ENCODE results near the gene GNB1L. TPM values are rescaled to one million over a fixed set of nuclear protein-coding genes. Genes with fewer than 3 reads are reported as not detected.

The GNB1L gene
- total and polyA plus RNA-seq, 2 experiments from 2014 or later, result 14.3 to 16.5 TPM

- Histone ChIP-seq H3K4me3 (no peak overlapping the region), H3K27me3 (replicated peaks; ENCODE audit: insufficient read depth) (no peaks in the 10 kb centered on the region), H3K4me2 (ENCODE audit: unreplicated experiment) (no peak overlapping the region), H4K20me1 (ENCODE audit: insufficient read depth) (no peaks in the 10 kb centered on the region), H3K4me1 (ENCODE audit: insufficient read depth) (peaks cover 18% of the 10 kb centered on the region), H2AFZ (no peak overlapping the region), H3K79me2 (ENCODE audit: insufficient read depth) (0 out of 2 replicates have a peak, but pooled peaks cover 5% of the 10 kb centered on the region), H3K9ac (no peak overlapping the region), H3K36me3 (ENCODE audit: low read depth) (no peaks in the 10 kb centered on the region), H3K9me3 (ENCODE audit: low read depth) (no peaks in the 10 kb centered on the region), H3K9me2 (ENCODE audit: insufficient read depth) (no peaks in the 10 kb centered on the region), H3F3A (ENCODE audit: insufficient read depth) (no peaks in the 10 kb centered on the region), H3K27ac (no peak overlapping the region)
- TF ChIP-seq EZH2 (IDR thresholded peaks at IDR 0.05; ENCODE audit: insufficient read depth, poor library complexity, severe bottlenecking) (no peak), EZH2phosphoT487 (IDR thresholded peaks at IDR 0.05; ENCODE audit: insufficient read depth, low read depth) (no peak)
- 83 to 85% methylated on average over 11 to 12 of the region's 12 CpGs for WGBS, 2 experiments (ENCODE audit: low coverage in 1 of 2, low lambda C conversion rate in 2 of 2, missing lambda C conversion rate in 2 of 2)
- DNase-seq, result no peak
- in situ Hi-C loops (cut with MboI), result no loop called here
Measured at GRCh38 chr22:19875061-19875530, 20.4 kb upstream of the GNB1L start.

- WGBS, 2 experiments (ENCODE audit: low coverage in 1 of 2, low lambda C conversion rate in 2 of 2, missing lambda C conversion rate in 2 of 2), result 47 to 48% methylated on average over 22 to 27 of the region's 27 CpGs
- Histone ChIP-seq H3K4me3 (no peak overlapping the region), H3K4me1 (ENCODE audit: insufficient read depth) (peaks cover 12% of the 10 kb centered on the region), H3K9me3 (ENCODE audit: low read depth) (no peaks in the 10 kb centered on the region), H3K36me3 (ENCODE audit: low read depth) (no peaks in the 10 kb centered on the region), H3K9ac (no peak overlapping the region), H3F3A (ENCODE audit: insufficient read depth) (no peaks in the 10 kb centered on the region), H4K20me1 (ENCODE audit: insufficient read depth) (no peaks in the 10 kb centered on the region), H2AFZ (no peak overlapping the region), H3K27me3 (replicated peaks; ENCODE audit: insufficient read depth) (no peaks in the 10 kb centered on the region), H3K79me2 (ENCODE audit: insufficient read depth) (no peaks in the 10 kb centered on the region), H3K27ac (no peak overlapping the region), H3K9me2 (ENCODE audit: insufficient read depth) (no peaks in the 10 kb centered on the region), H3K4me2 (ENCODE audit: unreplicated experiment) (no peak overlapping the region)
- in situ Hi-C loops (cut with MboI), result no loop called here
- DNase-seq, result peak; percentile 33
- TF ChIP-seq EZH2phosphoT487 (IDR thresholded peaks at IDR 0.05; ENCODE audit: insufficient read depth, low read depth) (no peak), EZH2 (IDR thresholded peaks at IDR 0.05; ENCODE audit: insufficient read depth, poor library complexity, severe bottlenecking) (no peak)
Measured at GRCh38 chr22:19874307-19875060, 19.8 kb upstream of the GNB1L start.

DNA sequence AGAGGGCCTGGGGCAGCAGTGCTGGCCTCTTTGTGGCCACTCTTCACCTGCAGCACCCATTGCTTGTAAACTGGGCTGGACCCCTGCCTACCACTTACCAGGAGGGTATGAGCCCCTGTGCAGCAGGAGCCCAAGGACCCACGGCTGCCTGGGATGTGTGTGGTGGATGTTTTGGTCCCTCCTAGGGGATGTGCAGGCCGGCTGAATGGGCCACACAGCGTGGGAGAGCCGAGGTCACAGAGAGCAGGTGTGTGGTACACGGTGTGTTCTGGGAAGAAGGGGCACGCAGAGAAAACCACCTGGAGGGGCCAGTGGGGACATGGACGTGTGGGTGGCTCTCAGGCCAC, 19.3 kb upstream of the GNB1L start:
- peaks cover 8% of the 10 kb centered on the region for H3K4me1 ChIP-seq (ENCODE audit: insufficient read depth)
- TF ChIP-seq EZH2 (IDR thresholded peaks at IDR 0.05; ENCODE audit: insufficient read depth, poor library complexity, severe bottlenecking) (no peak), EZH2phosphoT487 (IDR thresholded peaks at IDR 0.05; ENCODE audit: insufficient read depth, low read depth) (no peak)
- WGBS, 2 experiments (ENCODE audit: low coverage in 1 of 2, low lambda C conversion rate in 2 of 2, missing lambda C conversion rate in 2 of 2), result 91 to 92% methylated on average over 7 of the region's 7 CpGs
- in situ Hi-C loops (cut with MboI), result no loop called here
- DNase-seq, result no peak
- H3K79me2 ChIP-seq (ENCODE audit: insufficient read depth), result no peaks in the 10 kb centered on the region
- H3K36me3 ChIP-seq (ENCODE audit: low read depth), result no peaks in the 10 kb centered on the region
- no peak overlapping the region for H3K4me3 ChIP-seq
- H3K9me2 ChIP-seq (ENCODE audit: insufficient read depth), result no peaks in the 10 kb centered on the region
- no peaks in the 10 kb centered on the region for H3K9me3 ChIP-seq (ENCODE audit: low read depth)
- no peak overlapping the region for H3K9ac ChIP-seq
- H4K20me1 ChIP-seq (ENCODE audit: insufficient read depth), result no peaks in the 10 kb centered on the region
- no peak overlapping the region for H3K27ac ChIP-seq
- H2AFZ ChIP-seq, result no peak overlapping the region
- H3K27me3 ChIP-seq (replicated peaks; ENCODE audit: insufficient read depth), result no peaks in the 10 kb centered on the region
- no peak overlapping the region for H3K4me2 ChIP-seq (ENCODE audit: unreplicated experiment)
- no peaks in the 10 kb centered on the region for H3F3A ChIP-seq (ENCODE audit: insufficient read depth)

DNA sequence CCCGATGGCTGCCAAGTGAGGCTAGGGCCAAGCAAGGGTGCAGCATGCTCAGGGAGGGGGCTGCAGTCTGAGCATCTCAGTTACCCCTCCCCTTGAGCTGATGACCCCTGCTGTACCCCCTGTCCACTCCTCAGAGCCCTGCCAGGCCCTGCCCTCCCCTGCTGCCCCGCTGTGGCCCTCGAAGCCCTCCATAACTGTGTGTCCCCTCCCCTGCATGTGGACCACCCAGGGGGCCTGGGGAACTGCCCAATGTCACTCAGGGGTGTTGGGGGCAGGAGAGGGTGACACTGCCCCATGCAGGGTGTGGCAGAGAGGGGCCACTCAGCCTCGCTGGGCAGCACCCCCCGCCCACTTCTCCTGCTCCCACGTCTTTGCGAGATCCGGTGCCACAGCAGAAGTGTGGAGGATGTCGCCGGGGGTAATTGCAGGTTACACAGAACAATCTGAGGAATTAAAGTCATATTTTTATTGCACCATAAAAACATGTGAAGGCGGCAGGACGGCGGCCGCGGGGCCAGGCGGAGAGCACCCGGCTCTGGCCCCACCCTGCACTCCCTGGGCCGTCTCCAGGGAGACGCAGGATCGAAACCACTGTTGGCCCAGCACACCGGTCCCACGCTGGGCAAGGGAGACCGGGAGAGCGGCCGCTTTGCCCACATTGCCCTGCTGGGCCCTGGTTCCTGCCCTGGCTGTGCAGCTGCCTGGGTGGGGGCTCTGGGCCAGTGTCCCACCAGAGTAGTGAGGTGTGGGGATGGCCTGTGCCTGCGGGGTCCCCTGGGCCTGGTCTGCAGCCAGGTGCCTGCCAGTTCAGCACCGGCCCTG, 18.7 kb upstream of the GNB1L start:
- WGBS, 2 experiments (ENCODE audit: low coverage in 1 of 2, low lambda C conversion rate in 2 of 2, missing lambda C conversion rate in 2 of 2), result 63 to 74% methylated on average over 24 to 27 of the region's 27 CpGs
- Histone ChIP-seq H3K4me2 (ENCODE audit: unreplicated experiment) (no peak overlapping the region), H3K36me3 (ENCODE audit: low read depth) (no peaks in the 10 kb centered on the region), H3F3A (ENCODE audit: insufficient read depth) (no peaks in the 10 kb centered on the region), H2AFZ (no peak overlapping the region), H4K20me1 (ENCODE audit: insufficient read depth) (no peaks in the 10 kb centered on the region), H3K4me3 (no peak overlapping the region), H3K27me3 (replicated peaks; ENCODE audit: insufficient read depth) (no peaks in the 10 kb centered on the region), H3K9me3 (ENCODE audit: low read depth) (no peaks in the 10 kb centered on the region), H3K9ac (no peak overlapping the region), H3K9me2 (ENCODE audit: insufficient read depth) (no peaks in the 10 kb centered on the region), H3K27ac (no peak overlapping the region), H3K4me1 (ENCODE audit: insufficient read depth) (peaks cover 2% of the 10 kb centered on the region; the same call in 1 of the 2 replicates), H3K79me2 (ENCODE audit: insufficient read depth) (no peaks in the 10 kb centered on the region)
- in situ Hi-C loops (cut with MboI), result no loop called here
- TF ChIP-seq EZH2phosphoT487 (IDR thresholded peaks at IDR 0.05; ENCODE audit: insufficient read depth, low read depth) (no peak), EZH2 (IDR thresholded peaks at IDR 0.05; ENCODE audit: insufficient read depth, poor library complexity, severe bottlenecking) (no peak)
- DNase-seq, result no peak

Data from GM23248 (cell line).